ENCODE data around the gene CDK14.
"Not testable (repeated sequence)": the region's sequence is repeated elsewhere in the genome, so short reads cannot be mapped to it uniquely, and the experiment has no call there.

The CDK14 gene

GRCh38 chr7:90715067-90715466 is 118.9 kb downstream of the CDK14 start:
- H3K4me3 Mint-ChIP-seq, result peak overlapping the region; percentile 66 to 70

GRCh38 chr7:90717296-90718060 is 121.4 kb downstream of the CDK14 start:
- peaks cover 26 to 27% of the 10 kb centered on the region in 2 donors for H3K36me3 Mint-ChIP-seq
- no peak overlapping the region for H3K27ac Mint-ChIP-seq
- H3K4me3 Mint-ChIP-seq, result no peak overlapping the region
- H3K4me1 Mint-ChIP-seq, result peaks cover 41 to 91% of the 10 kb centered on the region in 2 donors
- no peaks in the 10 kb centered on the region for H3K27me3 Mint-ChIP-seq
- H3K9me3 Mint-ChIP-seq, result no peaks in the 10 kb centered on the region
- no peak for ATAC-seq (replicated peaks)
- DNase-seq, result no peak

More at GRCh38 chr7:90715067-90715466, 118.9 kb downstream of the CDK14 start:
- H3K27me3 Mint-ChIP-seq, result no peaks in the 10 kb centered on the region
- no peaks in the 10 kb centered on the region for H3K9me3 Mint-ChIP-seq
- peak overlapping the region; percentile 81 for H3K27ac Mint-ChIP-seq
- peaks cover 14 to 17% of the 10 kb centered on the region in 2 donors for H3K36me3 Mint-ChIP-seq
- ATAC-seq (replicated peaks), result no peak
- peaks cover 42 to 95% of the 10 kb centered on the region in 2 donors for H3K4me1 Mint-ChIP-seq
- no peak for DNase-seq

- ATAC-seq (replicated peaks) (no peak), DNase-seq (no peak)
- no peaks in the 10 kb centered on the region for H3K27me3 Mint-ChIP-seq
- peaks cover 28 to 36% of the 10 kb centered on the region in 2 donors for H3K36me3 Mint-ChIP-seq
- H3K4me1 Mint-ChIP-seq, result peaks cover 37 to 89% of the 10 kb centered on the region in 2 donors
- H3K9me3 Mint-ChIP-seq, result no peaks in the 10 kb centered on the region
- no peak overlapping the region for H3K27ac Mint-ChIP-seq
- no peak overlapping the region for H3K4me3 Mint-ChIP-seq
These were observed 123.0 kb downstream of the CDK14 start for GRCh38 chr7:90719155-90719554.

GRCh38 chr7:90720984-90721760 is 125.1 kb downstream of the CDK14 start:
- peaks cover 28 to 40% of the 10 kb centered on the region in 2 donors for H3K36me3 Mint-ChIP-seq
- peak overlapping the region; percentile 57 for H3K27ac Mint-ChIP-seq
- DNase-seq (no peak), ATAC-seq (replicated peaks) (peak; percentile 70 to 79)
- no peak overlapping the region for H3K4me3 Mint-ChIP-seq
- no peaks in the 10 kb centered on the region for H3K27me3 Mint-ChIP-seq
- H3K9me3 Mint-ChIP-seq, result no peaks in the 10 kb centered on the region
- H3K4me1 Mint-ChIP-seq, result peaks cover 36 to 91% of the 10 kb centered on the region in 2 donors

- H3K36me3 Mint-ChIP-seq, result peaks cover 28 to 45% of the 10 kb centered on the region in 2 donors
- H3K4me3 Mint-ChIP-seq, result no peak overlapping the region
- H3K27me3 Mint-ChIP-seq, result no peaks in the 10 kb centered on the region
- DNase-seq (no peak), ATAC-seq (replicated peaks) (no peak)
- H3K4me1 Mint-ChIP-seq, result peaks cover 38 to 91% of the 10 kb centered on the region in 2 donors
- H3K9me3 Mint-ChIP-seq, result no peaks in the 10 kb centered on the region
- no peak overlapping the region for H3K27ac Mint-ChIP-seq
These were observed 125.8 kb downstream of the CDK14 start for GRCh38 chr7:90721869-90722431.

GRCh38 chr7:90723233-90723632 is 127.1 kb downstream of the CDK14 start:
- Mint-ChIP-seq H3K4me1 (peaks cover 41 to 90% of the 10 kb centered on the region in 2 donors), H3K36me3 (peaks cover 34 to 55% of the 10 kb centered on the region in 2 donors), H3K9me3 (no peaks in the 10 kb centered on the region), H3K4me3 (no peak overlapping the region), H3K27ac (peak overlapping the region; percentile 9), H3K27me3 (no peaks in the 10 kb centered on the region)
- ATAC-seq (replicated peaks), result no peak
- no peak for DNase-seq

- peaks cover 0 to 2% of the 10 kb centered on the region in 2 donors for H3K9me3 Mint-ChIP-seq
- H3K4me1 Mint-ChIP-seq, result peaks cover 42 to 90% of the 10 kb centered on the region in 2 donors
- H3K36me3 Mint-ChIP-seq, result peaks cover 39 to 56% of the 10 kb centered on the region in 2 donors
- H3K27me3 Mint-ChIP-seq, result no peaks in the 10 kb centered on the region
- DNase-seq (no peak), ATAC-seq (replicated peaks) (peak; percentile 52 to 57)
- H3K27ac Mint-ChIP-seq, result peak overlapping the region; percentile 47
- peak overlapping the region in 1 of 2 donors; percentile 19 for H3K4me3 Mint-ChIP-seq
These were observed 127.7 kb downstream of the CDK14 start for GRCh38 chr7:90723866-90724265.

GRCh38 chr7:90726120-90726519 is 130.0 kb downstream of the CDK14 start:
- Mint-ChIP-seq H3K36me3 (peaks cover 48 to 67% of the 10 kb centered on the region in 2 donors), H3K4me3 (peak overlapping the region; percentile 62 to 65), H3K9me3 (peaks cover 7 to 15% of the 10 kb centered on the region in 2 donors), H3K27ac (peak overlapping the region; percentile 84), H3K4me1 (peaks cover 48 to 92% of the 10 kb centered on the region in 2 donors), H3K27me3 (no peaks in the 10 kb centered on the region)
- ATAC-seq (replicated peaks), result peak; percentile 34 to 57
- DNase-seq, result no peak

- Mint-ChIP-seq H3K9me3 (peaks cover 12 to 19% of the 10 kb centered on the region in 2 donors), H3K27me3 (no peaks in the 10 kb centered on the region), H3K27ac (peak overlapping the region; percentile 84), H3K36me3 (peaks cover 49 to 67% of the 10 kb centered on the region in 2 donors), H3K4me3 (peak overlapping the region; percentile 62 to 65), H3K4me1 (peaks cover 48 to 92% of the 10 kb centered on the region in 2 donors)
- ATAC-seq (replicated peaks), result no peak
- DNase-seq, result no peak
These were observed 130.5 kb downstream of the CDK14 start for GRCh38 chr7:90726623-90727022.

GRCh38 chr7:90727412-90727811 is 131.3 kb downstream of the CDK14 start:
- H3K9me3 Mint-ChIP-seq, result peaks cover 14 to 20% of the 10 kb centered on the region in 2 donors

GRCh38 chr7:90728568-90728967 is 132.4 kb downstream of the CDK14 start:
- H3K27me3 Mint-ChIP-seq, result no peaks in the 10 kb centered on the region
- peaks cover 24 to 30% of the 10 kb centered on the region in 2 donors for H3K9me3 Mint-ChIP-seq
- ATAC-seq (replicated peaks), result peak; percentile 51 to 61
- H3K4me3 Mint-ChIP-seq, result peak overlapping the region; percentile 7 to 66
- DNase-seq, result no peak
- peaks cover 56 to 91% of the 10 kb centered on the region in 2 donors for H3K4me1 Mint-ChIP-seq
- peaks cover 57 to 79% of the 10 kb centered on the region in 2 donors for H3K36me3 Mint-ChIP-seq
- H3K27ac Mint-ChIP-seq, result peak overlapping the region; percentile 92

More at GRCh38 chr7:90727412-90727811, 131.3 kb downstream of the CDK14 start:
- Mint-ChIP-seq H3K27me3 (no peaks in the 10 kb centered on the region), H3K4me3 (peak overlapping the region; percentile 41 to 68), H3K36me3 (peaks cover 52 to 75% of the 10 kb centered on the region in 2 donors), H3K4me1 (peaks cover 47 to 88% of the 10 kb centered on the region in 2 donors), H3K27ac (peak overlapping the region; percentile 48)
- DNase-seq (no peak), ATAC-seq (replicated peaks) (no peak)

GRCh38 chr7:90735611-90736280 is 139.6 kb downstream of the CDK14 start:
- Mint-ChIP-seq H3K27ac (peak overlapping the region; percentile 67), H3K36me3 (peaks cover 60 to 68% of the 10 kb centered on the region in 2 donors), H3K4me1 (peaks cover 42 to 65% of the 10 kb centered on the region in 2 donors), H3K4me3 (peak overlapping the region in 1 of 2 donors; percentile 8), H3K9me3 (peaks cover 27 to 29% of the 10 kb centered on the region in 2 donors)
- H3K27me3 Mint-ChIP-seq; DNase-seq; ATAC-seq (replicated peaks): not testable (repeated sequence)

- H3K9me3 Mint-ChIP-seq, result peaks cover 22 to 23% of the 10 kb centered on the region in 2 donors
- no peaks in the 10 kb centered on the region for H3K27me3 Mint-ChIP-seq
These were observed 140.2 kb downstream of the CDK14 start for GRCh38 chr7:90736316-90736715.

More at GRCh38 chr7:90736316-90736715, 140.2 kb downstream of the CDK14 start:
- DNase-seq (no peak), ATAC-seq (replicated peaks) (no peak)
- peaks cover 58 to 67% of the 10 kb centered on the region in 2 donors for H3K36me3 Mint-ChIP-seq
- H3K4me1 Mint-ChIP-seq, result peaks cover 41 to 65% of the 10 kb centered on the region in 2 donors
- peak overlapping the region; percentile 67 for H3K27ac Mint-ChIP-seq
- H3K4me3 Mint-ChIP-seq, result no peak overlapping the region

Data from stimulated activated naive B cell treated with anti-CD40 and anti-IgM and Interleukin-4, amounts not matched to agents 10 μg/mL and 1 μg/mL and 100 μg/mL, for 72 hours (primary cell).